Suprapubic skin (tissue), 4 donors: ENCODE results near the gene SERF2. TPM values are rescaled to one million over a fixed set of nuclear protein-coding genes. Genes with fewer than 3 reads are reported as not detected.
"Not testable (repeated sequence)": the region's sequence is repeated elsewhere in the genome, so short reads cannot be mapped to it uniquely, and the experiment has no call there.

ENCODE experiments used
- DNase-seq, 2 donors: peaks; one replicate each; pipeline ENCODE4 v3.0.0-alpha.2; 2019; ENCODE audit warnings: low spot score in 2 of 2
- H3K27ac ChIP-seq: fragments of 200-600 bp; sonication (generic); one replicate; pipeline ENCODE4 v1.5.1; 2019
- H3K27me3 ChIP-seq: fragments of 200-600 bp; sonication (generic); one replicate; pipeline ENCODE4 v1.5.1; 2019
- H3K36me3 ChIP-seq: fragments of 200-600 bp; sonication (generic); one replicate; pipeline ENCODE4 v1.5.1; 2019
- H3K4me1 ChIP-seq: fragments of 200-600 bp; sonication (generic); one replicate; pipeline ENCODE4 v1.5.1; 2019
- H3K4me3 ChIP-seq: fragments of 200-600 bp; sonication (generic); one replicate; pipeline ENCODE4 v1.5.1; 2019; ENCODE audit warnings: mild to moderate bottlenecking
- H3K9me3 ChIP-seq: fragments of 200-600 bp; sonication (generic); one replicate; pipeline ENCODE4 v1.5.1; 2019
- CTCF ChIP-seq, 2 donors: fragments of 200-600 bp in 1 of 2; fragments of 450-650 bp in 1 of 2; sonication (generic) in 1 of 2; IDR thresholded peaks; one replicate each; pipeline ENCODE4 v1.5.1; 2016 to 2019; ENCODE audit warnings: antibody characterized with exemption in 2 of 2, mild to moderate bottlenecking in 1 of 2, moderate library complexity in 1 of 2
- WGBS: methylation state at CpG from one replicate; pipeline ENCODE4 v1.1.5; 2018; 5-methylcytosine and 5-hydroxymethylcytosine counted together
- total RNA-seq, 4 donors: library from RNA; depleted of rRNA; stranded (reverse); fragments of >200 nt; gene quantifications; one replicate each; pipeline ENCODE4 v1.1.0, GENCODE V29; 2016

The SERF2 gene
- total RNA-seq, 4 donors from 2014 or later, result 352 to 813 (median 687) TPM

- H3K27ac ChIP-seq, H3K9me3 ChIP-seq, H3K4me1 ChIP-seq, H3K27me3 ChIP-seq, H3K4me3 ChIP-seq, DNase-seq: not testable (repeated sequence)
- 82% methylated on average over 6 of the region's 6 CpGs for WGBS
- peaks cover 19% of the 10 kb centered on the region for H3K36me3 ChIP-seq
Observed at GRCh38 chr15:43832485-43832884, 40.4 kb downstream of the SERF2 start.

DNA sequence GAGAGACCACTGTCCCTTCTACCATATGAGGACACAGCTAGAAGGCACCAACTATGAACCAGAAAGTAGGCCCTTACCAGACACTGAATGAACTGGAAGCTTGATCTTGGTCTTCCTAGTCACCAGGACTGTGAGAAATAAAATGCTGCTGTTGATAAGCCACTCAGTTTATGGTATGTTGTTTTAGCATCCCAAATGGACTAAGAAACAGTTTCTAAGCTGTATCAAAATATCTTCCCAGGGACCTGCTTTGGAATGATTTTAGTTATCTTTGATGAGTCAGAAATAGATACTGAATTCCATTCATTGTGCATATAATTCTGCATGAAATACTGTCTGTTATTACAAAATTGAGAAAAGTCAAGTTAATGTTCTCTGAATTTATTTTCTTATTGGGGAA is 53.3 kb downstream of the SERF2 start:
- TF ChIP-seq CTCF (IDR thresholded peaks at IDR 0.05), result no peak
- H3K9me3 ChIP-seq, result no peaks in the 10 kb centered on the region
- H3K27ac ChIP-seq, result no peak overlapping the region
- H3K4me3 ChIP-seq, result no peak overlapping the region
- peaks cover 19% of the 10 kb centered on the region for H3K36me3 ChIP-seq
- H3K4me1 ChIP-seq, result no peaks in the 10 kb centered on the region
- no peak for DNase-seq
- H3K27me3 ChIP-seq, result no peaks in the 10 kb centered on the region

Other genes with a start within 250 kb of the SERF2 start
- gene PPIP5K1, start 202.1 kb upstream of the SERF2 start, total RNA-seq, result 10 to 100 TPM; 23.8 to 63.6 (median 32.6) TPM
- gene CKMT1B, start 198.3 kb upstream of the SERF2 start, total RNA-seq, result 10 to 100 TPM; 44.9 to 74.1 (median 48.5) TPM
- gene STRC, start 173.5 kb upstream of the SERF2 start, total RNA-seq, result 1 to 10 TPM in 1 of 4 donors, under 1 TPM in 3; 0.49 to 7.9 (median 0.68) TPM
- gene CATSPER2, start 143.5 kb upstream of the SERF2 start, total RNA-seq, result 1 to 10 TPM; 1.8 to 6.5 (median 3.2) TPM
- gene CKMT1A, start 98.5 kb upstream of the SERF2 start, total RNA-seq, result 10 to 100 TPM; 33.5 to 77.6 (median 53.0) TPM
- gene PDIA3, start 45.9 kb upstream of the SERF2 start, total RNA-seq, result 100 to 1,000 TPM in 2 of 4 donors, 10 to 100 TPM in 2; 57.1 to 157 (median 100.0) TPM
- gene ELL3, start 15.4 kb upstream of the SERF2 start, total RNA-seq, result 100 to 1,000 TPM in 1 of 4 donors, 10 to 100 TPM in 3; 50.7 to 100 (median 65.9) TPM
- under 1 TPM in 1 of 4 donors, not detected in 3; 0.62 TPM for gene SERINC4, start 7.9 kb downstream of the SERF2 start, total RNA-seq
- gene HYPK, start 8.3 kb downstream of the SERF2 start, total RNA-seq, result 10 to 100 TPM; 12.9 to 27.0 (median 19.8) TPM
- 10 to 100 TPM; 12.8 to 17.7 (median 15.4) TPM for gene MFAP1, start 32.4 kb downstream of the SERF2 start, total RNA-seq
- 1 to 10 TPM; 5.2 to 7.8 (median 5.8) TPM for gene WDR76, start 34.7 kb downstream of the SERF2 start, total RNA-seq